HG02678 (cell line): ENCODE measurements around the gene XPO5.

Source experiments
- ATAC-seq: cut with Tn5 transposase; IDR thresholded peaks from one replicate; pipeline ENCODE4 v1.9.1; 2021; ENCODE audit warnings: mild to moderate bottlenecking, moderate library complexity; ENCODE audit not compliant: unreplicated experiment

Gene XPO5

GRCh38 chr6:43472515-43472914 lies 103.3 kb downstream of the XPO5 start:
- no peak for ATAC-seq
